Measurements from ENCODE around the gene CDC42BPG.

The CDC42BPG gene

GRCh38 chr11:64801561-64802369, 42.7 kb downstream of the CDC42BPG start:
- DNase-seq, result no peak

DNA sequence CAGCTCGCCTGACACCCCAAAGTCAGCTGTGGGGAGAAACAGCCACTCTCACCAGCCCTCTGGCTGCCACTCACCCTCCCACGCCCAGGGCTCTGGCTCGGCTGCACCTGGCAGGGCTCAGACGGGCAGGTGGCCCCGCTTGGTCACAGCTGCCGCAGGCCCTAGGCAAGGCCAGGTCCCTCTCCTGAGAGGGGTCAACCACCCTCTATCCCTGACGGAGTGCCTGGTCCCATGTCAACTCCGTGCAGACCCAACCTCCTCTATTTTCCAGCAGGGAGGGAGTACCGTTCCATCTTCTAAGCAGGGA, 43.3 kb downstream of the CDC42BPG start:
- no peak for DNase-seq

DNA sequence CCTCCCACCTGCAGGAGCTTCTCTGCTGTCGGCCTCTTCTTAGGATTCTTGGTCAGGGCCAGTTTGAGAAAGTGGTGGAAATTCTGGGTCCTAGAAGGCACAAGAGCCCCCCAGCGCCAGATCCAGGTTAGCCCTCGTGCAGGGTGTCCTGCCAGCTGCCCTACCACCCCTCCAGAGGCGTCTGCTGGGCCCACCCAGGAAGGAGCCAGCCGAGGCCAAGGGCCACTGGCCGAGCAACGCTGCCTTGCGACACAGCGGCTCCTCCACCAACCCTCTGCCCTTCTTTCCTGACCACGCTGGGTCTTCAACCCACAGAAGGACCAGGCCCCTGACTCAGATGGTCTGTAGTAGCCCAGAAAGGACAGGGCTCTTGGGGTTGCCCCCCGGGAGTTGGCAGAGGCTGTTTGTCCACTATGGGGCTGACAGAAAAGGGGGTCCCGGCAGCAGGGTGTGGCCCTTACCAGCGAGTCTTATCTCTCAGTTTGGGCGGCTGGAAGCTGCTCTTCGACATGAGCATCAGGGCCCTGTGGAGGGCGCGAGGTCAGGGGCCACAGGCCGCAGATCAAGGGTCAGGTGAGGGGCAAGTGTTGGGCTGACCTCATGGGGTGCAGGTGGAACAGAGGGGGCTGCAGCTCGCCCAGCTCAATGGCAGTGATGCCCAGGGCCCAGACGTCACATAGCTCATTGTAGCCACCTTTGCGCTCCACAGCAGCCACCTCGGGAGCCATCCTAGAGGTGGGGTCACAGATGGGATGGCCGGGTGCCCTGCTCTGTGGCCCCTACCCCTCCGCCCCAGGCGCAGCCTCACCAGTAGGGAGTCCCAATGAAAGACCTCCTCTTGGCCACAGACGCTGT, 43.9 kb downstream of the CDC42BPG start:
- no peak for DNase-seq

DNA sequence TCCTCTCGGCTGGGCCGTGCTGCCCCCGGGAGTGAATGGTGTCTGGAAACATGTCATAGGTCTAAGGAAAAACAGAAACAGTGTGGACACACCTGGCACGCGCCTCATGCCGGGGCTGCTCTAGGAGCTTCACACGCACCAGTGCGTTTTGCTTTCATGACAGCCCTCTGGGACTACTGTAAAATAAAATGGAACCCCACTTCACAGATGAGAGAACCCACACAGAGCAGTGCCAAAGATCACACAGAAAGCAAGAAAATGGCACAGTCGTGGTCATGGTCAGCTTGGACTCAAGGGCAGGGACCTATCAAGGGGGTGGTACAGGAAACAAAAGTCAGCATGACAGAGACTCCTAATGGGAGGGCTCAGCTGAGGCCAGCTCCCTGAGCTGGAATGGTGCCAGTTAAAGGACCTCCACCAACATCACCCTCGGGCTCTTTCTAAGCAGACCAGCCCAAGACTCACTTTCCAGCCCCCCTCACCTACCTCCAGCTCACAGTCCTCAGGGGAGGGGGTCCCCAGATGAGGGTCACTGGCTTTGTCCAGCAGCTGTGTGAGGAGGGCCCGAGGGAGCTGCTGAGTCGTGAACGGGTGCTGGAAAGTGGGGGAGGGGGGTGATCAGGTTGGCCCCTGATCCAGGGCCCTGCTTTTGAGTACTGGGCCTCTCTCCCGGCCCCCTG, 44.7 kb downstream of the CDC42BPG start:
- DNase-seq, result no peak

GRCh38 chr11:64799256-64799622, 45.2 kb downstream of the CDC42BPG start:
- DNase-seq, result no peak

DNA sequence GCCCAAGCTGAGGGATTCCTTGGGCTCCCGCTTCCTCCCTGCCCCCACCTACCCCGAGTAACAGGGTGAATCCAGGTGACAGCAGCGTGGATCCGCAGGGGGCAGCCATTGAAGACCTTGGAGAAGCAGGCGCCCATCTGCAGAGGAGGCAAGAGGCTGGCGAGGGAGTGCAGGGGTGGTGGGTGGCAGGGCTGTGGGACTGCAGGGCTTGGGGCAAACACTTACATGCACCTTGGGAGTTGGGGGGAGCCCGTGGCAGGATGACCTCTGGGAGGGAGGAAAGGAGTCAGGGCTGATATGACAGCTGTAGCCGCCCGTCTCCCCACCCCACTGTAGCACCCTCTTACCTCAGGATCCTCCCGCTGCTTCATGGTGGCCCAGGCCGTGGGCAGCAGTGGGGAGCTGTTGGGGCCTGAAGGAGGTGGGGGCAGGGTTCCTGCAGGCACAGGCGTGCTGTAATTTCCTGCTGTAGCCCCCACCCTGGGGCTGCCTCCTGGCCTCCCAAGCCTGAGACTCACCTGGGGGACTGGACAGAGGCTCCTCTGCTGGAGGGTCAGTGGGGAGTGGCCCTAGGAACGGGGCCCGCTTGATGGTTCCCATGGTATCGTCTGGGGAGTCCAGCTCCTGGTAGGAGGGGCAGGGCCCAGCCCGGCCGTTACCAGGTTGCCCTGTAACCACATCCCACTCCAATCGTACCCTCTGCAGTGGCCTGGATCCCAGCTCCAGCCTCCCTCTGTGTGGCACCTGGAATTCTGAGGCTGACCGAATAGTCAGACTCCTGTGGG, 47.5 kb downstream of the CDC42BPG start:
- DNase-seq, result no peak

- DNase-seq, result no peak
Measured at GRCh38 chr11:64796047-64796756, 48.3 kb downstream of the CDC42BPG start.

DNA sequence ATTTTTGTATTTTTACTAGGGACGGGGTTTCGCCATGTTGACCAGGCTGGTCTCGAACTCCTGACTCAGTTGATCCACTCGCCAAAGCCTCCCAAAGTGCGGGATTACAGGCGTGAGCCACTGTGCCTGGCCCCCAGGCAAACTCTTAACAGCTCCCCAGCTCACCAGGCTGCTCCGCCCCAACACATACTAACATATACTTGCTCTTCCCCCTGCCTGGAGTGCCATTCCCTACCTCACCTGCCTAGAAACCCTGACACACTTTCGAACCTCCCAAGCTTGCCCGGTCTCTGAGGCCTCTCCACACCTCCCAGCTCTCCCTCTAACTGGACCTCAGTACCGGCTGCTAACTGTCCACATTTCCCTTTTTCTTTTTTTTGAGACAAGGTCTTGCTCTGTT, 49.9 kb downstream of the CDC42BPG start:
- DNase-seq, result no peak

- no peak for DNase-seq
Measured at GRCh38 chr11:64793271-64794160, 50.9 kb downstream of the CDC42BPG start.

DNA sequence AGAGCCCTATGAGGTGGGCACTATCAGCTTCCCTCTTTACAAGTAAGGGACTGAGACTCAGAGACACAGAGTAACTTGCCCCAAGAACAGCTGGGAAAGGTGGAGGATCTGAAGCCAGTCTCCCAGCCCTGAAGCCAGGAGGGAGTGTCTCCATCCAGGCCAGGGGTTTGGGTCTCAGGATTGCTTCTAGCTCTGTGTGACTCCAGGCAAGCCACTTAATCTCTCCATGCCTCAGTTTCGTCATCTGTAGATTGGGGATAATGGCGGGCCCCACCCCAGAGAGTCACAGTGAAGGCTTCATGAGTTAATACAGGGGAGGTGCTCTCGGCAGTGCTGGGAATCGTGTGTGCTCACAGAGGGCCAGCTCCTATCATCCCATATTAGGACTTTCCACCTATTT, 52.0 kb downstream of the CDC42BPG start:
- DNase-seq, result no peak

DNA sequence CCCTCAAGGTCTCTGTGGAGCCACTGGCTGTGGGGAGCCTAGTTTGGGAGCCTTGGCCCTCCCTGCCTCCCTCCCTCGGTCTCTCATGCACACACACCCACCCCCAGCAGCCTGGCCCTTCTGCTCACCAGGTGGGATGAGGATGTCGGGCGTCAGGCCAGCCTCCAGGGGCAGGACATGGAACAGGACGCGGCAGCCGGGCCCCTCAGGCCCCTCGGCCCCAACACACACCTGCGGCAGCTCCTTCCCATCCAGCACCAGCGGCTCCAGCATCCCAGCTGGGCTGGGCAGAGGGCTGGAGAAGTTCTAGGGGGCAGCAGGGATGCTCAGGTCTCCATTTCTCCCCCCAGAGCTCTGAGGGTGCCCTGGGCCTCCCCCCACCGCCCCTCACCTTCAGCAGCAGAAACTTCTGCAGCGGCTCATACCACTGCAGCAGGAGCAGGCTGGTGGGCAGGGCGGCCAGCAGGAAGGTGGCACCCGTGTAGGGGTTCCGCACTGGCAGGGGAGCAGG, 52.6 kb downstream of the CDC42BPG start:
- no peak for DNase-seq

GRCh38 chr11:64790205-64791095, 54.0 kb downstream of the CDC42BPG start:
- DNase-seq, result no peak

GRCh38 chr11:64789331-64790204, 54.9 kb downstream of the CDC42BPG start:
- DNase-seq, result no peak

- DNase-seq, result no peak
Measured at GRCh38 chr11:64788321-64789215, 55.9 kb downstream of the CDC42BPG start.

GRCh38 chr11:64787526-64788320, 56.7 kb downstream of the CDC42BPG start:
- no peak for DNase-seq

GRCh38 chr11:64786308-64786707, 58.1 kb downstream of the CDC42BPG start:
- DNase-seq, result no peak

All from DMS 273 treated with DMSO at 0.1 percent for 48 hours (cell line).